Left ventricle myocardium inferior (tissue), 1 donor: ENCODE measurements around the gene FNDC7. TPM values are rescaled to one million over a fixed set of nuclear protein-coding genes. Genes with fewer than 3 reads are reported as not detected.
"Not testable (repeated sequence)": the region's sequence is repeated elsewhere in the genome, so short reads cannot be mapped to it uniquely, and the experiment has no call there.

Source experiments
- DNase-seq: peaks from one replicate; pipeline ENCODE4 v3.0.0-alpha.2; 2020
- H3K27ac ChIP-seq: fragments of 200-600 bp; replicated peaks from 2 replicates; pipeline ENCODE4 v1.8.0; 2021
- H3K27me3 ChIP-seq: fragments of 200-600 bp; 2 replicates; pipeline ENCODE4 v1.8.0; 2021; ENCODE audit warnings: low read depth
- H3K36me3 ChIP-seq: fragments of 200-600 bp; 2 replicates; pipeline ENCODE4 v1.8.0; 2021
- H3K4me1 ChIP-seq: fragments of 200-600 bp; 2 replicates; pipeline ENCODE4 v1.8.0; 2021
- H3K4me3 ChIP-seq: fragments of 200-600 bp; 2 replicates; pipeline ENCODE4 v1.8.0; 2021; ENCODE audit warnings: mild to moderate bottlenecking, moderate library complexity
- H3K9me3 ChIP-seq: fragments of 200-600 bp; replicated peaks from 2 replicates; pipeline ENCODE4 v1.8.0; 2021
- CTCF ChIP-seq: fragments of 200-600 bp; IDR thresholded peaks from 2 replicates; pipeline ENCODE4 v1.8.0; 2021; ENCODE audit warnings: antibody characterized with exemption, mild to moderate bottlenecking, borderline replicate concordance
- intact Hi-C: fragments of 100-400 bp; cut with micrococcal nuclease; formaldehyde crosslinking; loops from one replicate; pipeline ENCODE4 v1.11.0; 2022
- total RNA-seq: library from RNA; stranded (reverse); fragmentation: NEBNext Ultra II Directional; extraction: Animal tissue kit (Norgen Biotek cat#: 25700); gene quantifications from one replicate; pipeline ENCODE4 v1.2.1, GENCODE V29; 2021
- donor health status: DM: no; HTN: yes; CAD: no; lungs with severe emphysema.

FNDC7 gene
- total RNA-seq, 1 donor from 2014 or later, result not detected

GRCh38 chr1:108679586-108680213 lies 33.0 kb upstream of the FNDC7 start:
- H3K27me3 ChIP-seq, result peaks cover 6% of the 10 kb centered on the region
- DNase-seq, result no peak
- H3K4me1 ChIP-seq, result no peaks in the 10 kb centered on the region
- TF ChIP-seq CTCF, result no peak
- H3K36me3 ChIP-seq, result no peaks in the 10 kb centered on the region
- H3K27ac ChIP-seq, result no peak overlapping the region
- intact Hi-C loops, result no loop called here
- H3K9me3 ChIP-seq, result no peaks in the 10 kb centered on the region
- peak overlapping the region; percentile 46 for H3K4me3 ChIP-seq

GRCh38 chr1:108681701-108682100 lies 31.0 kb upstream of the FNDC7 start:
- H3K4me1 ChIP-seq, DNase-seq, H3K9me3 ChIP-seq, H3K36me3 ChIP-seq, H3K27me3 ChIP-seq, H3K4me3 ChIP-seq, H3K27ac ChIP-seq, intact Hi-C loops: not testable (repeated sequence)

GRCh38 chr1:108685529-108685928 lies 27.2 kb upstream of the FNDC7 start:
- peaks cover under 1% of the 10 kb centered on the region for H3K27me3 ChIP-seq
- H3K4me3 ChIP-seq, result no peak overlapping the region
- intact Hi-C loops, result no loop called here
- H3K4me1 ChIP-seq, result no peaks in the 10 kb centered on the region
- no peak for DNase-seq
- TF ChIP-seq CTCF, result no peak
- no peak overlapping the region for H3K27ac ChIP-seq
- H3K9me3 ChIP-seq, result no peaks in the 10 kb centered on the region
- H3K36me3 ChIP-seq, result no peaks in the 10 kb centered on the region

- no peak for DNase-seq
- no peak overlapping the region for H3K4me3 ChIP-seq
- intact Hi-C loops, result no loop called here
- no peaks in the 10 kb centered on the region for H3K36me3 ChIP-seq
- H3K4me1 ChIP-seq, result peaks cover 11% of the 10 kb centered on the region
- H3K27ac ChIP-seq, result no peak overlapping the region
- no peaks in the 10 kb centered on the region for H3K27me3 ChIP-seq
- H3K9me3 ChIP-seq, result no peaks in the 10 kb centered on the region
- TF ChIP-seq CTCF, result no peak
Observed at GRCh38 chr1:108686614-108687313, 25.9 kb upstream of the FNDC7 start.

- Histone ChIP-seq H3K27me3 (no peaks in the 10 kb centered on the region), H3K27ac (peak overlapping the region; percentile 99), H3K36me3 (peaks cover 8% of the 10 kb centered on the region), H3K4me1 (peaks cover 52% of the 10 kb centered on the region), H3K4me3 (peak overlapping the region; percentile 81), H3K9me3 (no peaks in the 10 kb centered on the region)
- TF ChIP-seq CTCF, result no peak
- intact Hi-C loops, result no loop called here
- DNase-seq, result no peak
Observed at GRCh38 chr1:108691128-108691941, 21.4 kb upstream of the FNDC7 start.
